ENCODE results near the gene METTL8.

METTL8 gene

GRCh38 chr2:171287036-171287571 is 146.7 kb downstream of the METTL8 start:
- H4K20me1 ChIP-seq, result no peaks in the 10 kb centered on the region
- no peak for TF ChIP-seq Cebpa-rat (IDR thresholded peaks at IDR 0.05)
- 0 out of 22 replicates have a peak overlapping the region, but pooled peaks of 1 of the 11 experiments have one; percentile 0 for H3K4me2 ChIP-seq
- H3K4me1 ChIP-seq, result peaks cover 0 to 10% (median 0%) of the 10 kb centered on the region in 10 experiments; a peak in 2 of 20 replicates
- no peaks in the 10 kb centered on the region for H3K36me3 ChIP-seq
- no peaks in the 10 kb centered on the region for H3K27me3 ChIP-seq
- H3K9ac ChIP-seq, result no peak overlapping the region
- no peak overlapping the region for H3K27ac ChIP-seq
- H3K9me3 ChIP-seq (replicated peaks in 1 of 11), result no peaks in the 10 kb centered on the region
- no peak overlapping the region for H3K4me3 ChIP-seq

DNA sequence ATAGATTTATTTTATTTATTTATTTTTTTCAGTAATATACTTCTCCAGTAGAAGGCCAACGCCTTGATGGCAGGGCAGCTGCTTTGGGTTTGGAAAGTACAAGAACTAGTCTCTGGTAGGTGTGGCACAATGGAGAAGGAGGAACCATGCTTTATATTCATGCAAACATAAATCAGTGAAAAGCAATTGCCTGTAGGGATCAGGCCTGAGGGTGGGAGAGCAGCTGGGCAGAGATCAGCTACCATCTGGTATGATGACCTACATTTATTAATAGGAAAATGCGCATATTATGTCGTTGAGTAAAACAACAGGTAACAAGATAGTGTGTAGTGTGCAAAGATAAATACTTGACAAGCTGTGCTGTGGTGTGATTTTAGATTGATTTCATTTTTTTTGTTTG is 152.7 kb downstream of the METTL8 start:
- no peaks in the 10 kb centered on the region for H3K36me3 ChIP-seq
- H3K27me3 ChIP-seq, result no peaks in the 10 kb centered on the region
- H3K27ac ChIP-seq, result no peak overlapping the region
- 0 out of 22 replicates have a peak, but pooled peaks cover 0 to 3% (median 0%) of the 10 kb centered on the region in 11 experiments for H3K9me3 ChIP-seq (replicated peaks in 1 of 11)
- H3K9ac ChIP-seq, result no peak overlapping the region
- no peak for TF ChIP-seq Cebpa-rat (IDR thresholded peaks at IDR 0.05)
- H3K4me1 ChIP-seq, result no peaks in the 10 kb centered on the region
- no peak overlapping the region for H3K4me3 ChIP-seq
- H4K20me1 ChIP-seq, result no peaks in the 10 kb centered on the region
- no peak overlapping the region for H3K4me2 ChIP-seq

GRCh38 chr2:171279983-171280790 is 153.6 kb downstream of the METTL8 start:
- Histone ChIP-seq H3K4me2 (no peak overlapping the region), H3K9ac (no peak overlapping the region), H3K9me3 (replicated peaks in 1 of 11) (0 out of 22 replicates have a peak, but pooled peaks cover 0 to 3% (median 0%) of the 10 kb centered on the region in 11 experiments), H3K36me3 (no peaks in the 10 kb centered on the region), H4K20me1 (no peaks in the 10 kb centered on the region), H3K4me3 (no peak overlapping the region), H3K4me1 (no peaks in the 10 kb centered on the region), H3K27me3 (no peaks in the 10 kb centered on the region), H3K27ac (no peak overlapping the region)
- TF ChIP-seq Cebpa-rat (IDR thresholded peaks at IDR 0.05), result no peak

DNA sequence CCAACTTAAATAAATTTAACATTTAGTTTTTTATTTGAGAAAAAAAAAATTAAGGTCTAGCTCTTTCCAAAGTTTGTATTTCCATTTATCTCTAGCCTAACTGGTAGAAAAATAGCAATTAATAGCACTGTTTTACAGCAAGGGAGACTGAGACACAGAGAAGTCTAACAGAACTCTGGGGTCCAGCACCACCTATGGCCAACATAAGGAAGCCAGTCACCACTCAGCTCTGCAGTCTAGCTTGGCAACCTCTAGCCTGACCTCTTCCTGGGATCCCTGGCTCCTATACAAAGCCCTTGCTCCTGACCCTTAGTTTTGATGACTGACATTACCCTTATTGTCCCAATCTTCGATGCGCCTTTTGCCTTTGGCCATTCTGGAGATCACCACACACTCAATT is 159.0 kb downstream of the METTL8 start:
- no peaks in the 10 kb centered on the region for H3K36me3 ChIP-seq
- no peak overlapping the region for H3K27ac ChIP-seq
- no peak for TF ChIP-seq Cebpa-rat (IDR thresholded peaks at IDR 0.05)
- H3K4me1 ChIP-seq, result no peaks in the 10 kb centered on the region
- no peaks in the 10 kb centered on the region for H3K27me3 ChIP-seq
- 0 out of 22 replicates have a peak, but pooled peaks cover 0 to 3% (median 0%) of the 10 kb centered on the region in 11 experiments for H3K9me3 ChIP-seq (replicated peaks in 1 of 11)
- H3K9ac ChIP-seq, result no peak overlapping the region
- H3K4me3 ChIP-seq, result no peak overlapping the region
- H3K4me2 ChIP-seq, result no peak overlapping the region
- no peaks in the 10 kb centered on the region for H4K20me1 ChIP-seq

- Histone ChIP-seq H3K27me3 (no peaks in the 10 kb centered on the region), H3K4me3 (no peak overlapping the region), H4K20me1 (no peaks in the 10 kb centered on the region), H3K9ac (no peak overlapping the region), H3K9me3 (replicated peaks in 1 of 11) (0 out of 22 replicates have a peak, but pooled peaks cover 0 to 3% (median 0%) of the 10 kb centered on the region in 11 experiments), H3K36me3 (no peaks in the 10 kb centered on the region), H3K27ac (no peak overlapping the region), H3K4me1 (no peaks in the 10 kb centered on the region), H3K4me2 (no peak overlapping the region)
- TF ChIP-seq Cebpa-rat (IDR thresholded peaks at IDR 0.05), result no peak
Measured at GRCh38 chr2:171271971-171272436, 161.8 kb downstream of the METTL8 start.

DNA sequence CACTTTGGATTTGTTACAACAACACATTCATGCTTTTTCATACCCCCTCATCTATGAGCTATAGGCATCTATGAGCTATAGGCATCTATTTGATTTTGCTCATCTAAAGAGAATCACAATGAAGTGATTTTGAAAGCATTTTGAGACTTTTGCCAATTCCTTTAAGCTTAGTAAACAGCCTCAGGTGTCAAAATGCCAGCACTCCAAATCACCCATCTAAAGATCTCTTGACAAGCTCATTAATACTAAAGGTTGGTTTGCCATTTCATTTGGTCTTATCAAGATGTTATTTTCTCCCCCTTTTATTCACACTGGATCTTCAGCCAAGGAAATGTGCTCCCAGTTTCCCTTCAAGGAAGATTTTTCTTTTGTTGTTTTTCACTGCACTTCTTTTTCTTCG is 162.4 kb downstream of the METTL8 start:
- no peak overlapping the region for H3K4me2 ChIP-seq
- no peak overlapping the region for H3K27ac ChIP-seq
- H4K20me1 ChIP-seq, result no peaks in the 10 kb centered on the region
- H3K9me3 ChIP-seq (replicated peaks in 1 of 11), result 0 out of 22 replicates have a peak, but pooled peaks cover 0 to 2% (median 0%) of the 10 kb centered on the region in 11 experiments
- no peaks in the 10 kb centered on the region for H3K4me1 ChIP-seq
- no peak overlapping the region for H3K9ac ChIP-seq
- no peaks in the 10 kb centered on the region for H3K36me3 ChIP-seq
- no peak for TF ChIP-seq Cebpa-rat (IDR thresholded peaks at IDR 0.05)
- no peaks in the 10 kb centered on the region for H3K27me3 ChIP-seq
- no peak overlapping the region for H3K4me3 ChIP-seq

DNA sequence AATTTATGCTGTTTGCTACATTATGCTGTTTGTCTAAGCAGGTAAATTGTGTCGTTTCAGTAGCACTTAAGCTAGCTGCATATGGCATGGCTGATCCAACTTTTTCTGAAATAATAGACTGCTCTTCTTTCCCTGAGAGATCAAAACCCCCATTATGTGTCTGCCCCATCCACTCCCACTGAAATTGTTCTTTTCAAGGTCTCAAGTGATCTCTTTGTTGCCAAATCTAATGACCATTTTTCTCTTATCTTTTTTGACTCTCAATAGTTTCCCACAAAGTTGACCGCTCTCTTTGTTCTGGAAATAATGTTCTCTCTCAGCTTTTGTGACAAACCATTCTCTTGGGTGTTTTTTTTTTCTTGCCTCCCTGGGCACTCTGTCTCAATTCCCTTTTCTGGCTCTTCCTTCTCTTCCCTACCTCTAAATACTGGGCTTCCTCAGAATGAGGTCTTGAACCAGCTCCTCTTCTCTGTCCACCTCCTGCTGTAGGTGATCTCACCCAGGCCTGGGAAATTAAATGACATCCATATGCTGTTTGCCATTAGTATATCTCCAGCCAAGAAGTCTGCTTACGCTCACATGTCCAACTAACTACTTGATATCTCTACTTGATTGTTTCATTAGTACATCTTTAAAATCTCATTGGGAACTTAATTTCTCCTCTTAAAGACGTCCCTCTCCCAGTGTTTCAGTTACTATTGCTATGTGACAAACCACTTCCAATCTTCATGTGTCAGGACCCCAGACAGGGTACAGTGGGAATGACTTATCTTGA is 165.7 kb downstream of the METTL8 start:
- no peak for TF ChIP-seq Cebpa-rat (IDR thresholded peaks at IDR 0.05)
- H3K4me3 ChIP-seq, result no peak overlapping the region
- no peaks in the 10 kb centered on the region for H4K20me1 ChIP-seq
- H3K9me3 ChIP-seq (replicated peaks in 1 of 11), result no peaks in the 10 kb centered on the region
- H3K9ac ChIP-seq, result no peak overlapping the region
- 0 out of 20 replicates have a peak, but pooled peaks cover 0 to 3% (median 0%) of the 10 kb centered on the region in 10 experiments for H3K4me1 ChIP-seq
- H3K27me3 ChIP-seq, result no peaks in the 10 kb centered on the region
- no peaks in the 10 kb centered on the region for H3K36me3 ChIP-seq
- H3K4me2 ChIP-seq, result no peak overlapping the region
- no peak overlapping the region for H3K27ac ChIP-seq
